Hindlimb muscle (tissue), 1 donor: Measurements from ENCODE around the gene BPIFB4. TPM values are rescaled to one million over a fixed set of nuclear protein-coding genes. Genes with fewer than 3 reads are reported as not detected.

Experiments
- DNase-seq: peaks from one replicate; pipeline ENCODE4 v3.0.0-alpha.2; 2013
- polyA plus RNA-seq: library from polyadenylated mRNA; unstranded; fragments of 120-200 nt; gene quantifications from one replicate; pipeline ENCODE4 v1.2.1, GENCODE V29; 2013; ENCODE audit not compliant: insufficient read length

Gene BPIFB4
- polyA plus RNA-seq, 1 donor: 0.23 TPM

- DNase-seq: no peak
Measured at GRCh38 chr20:33062105-33062824, 17.2 kb upstream of the BPIFB4 start.

GRCh38 chr20:33062825-33063149, 16.7 kb upstream of the BPIFB4 start:
- DNase-seq: no peak

GRCh38 chr20:33063271-33063670, 16.2 kb upstream of the BPIFB4 start:
- no peak for DNase-seq

GRCh38 chr20:33064572-33065287, 14.7 kb upstream of the BPIFB4 start:
- DNase-seq: no peak

- no peak for DNase-seq
Measured at GRCh38 chr20:33065785-33066184, 13.7 kb upstream of the BPIFB4 start.

- no peak for DNase-seq
Measured at GRCh38 chr20:33067806-33068205, 11.6 kb upstream of the BPIFB4 start.

GRCh38 chr20:33068251-33068939, 11.0 kb upstream of the BPIFB4 start:
- DNase-seq: no peak

GRCh38 chr20:33069673-33070072, 9.8 kb upstream of the BPIFB4 start:
- DNase-seq: no peak

- no peak for DNase-seq
Measured at GRCh38 chr20:33070111-33071053, 9.1 kb upstream of the BPIFB4 start.

GRCh38 chr20:33071198-33071597, 8.2 kb upstream of the BPIFB4 start:
- no peak for DNase-seq

- no peak for DNase-seq
Measured at GRCh38 chr20:33072362-33072761, 7.1 kb upstream of the BPIFB4 start.

- no peak for DNase-seq
Measured at GRCh38 chr20:33072813-33073212, 6.6 kb upstream of the BPIFB4 start.

GRCh38 chr20:33074675-33075074, 4.8 kb upstream of the BPIFB4 start:
- no peak for DNase-seq

GRCh38 chr20:33075281-33075680, 4.2 kb upstream of the BPIFB4 start:
- DNase-seq: no peak

- DNase-seq: no peak
Measured at GRCh38 chr20:33076662-33077372, 2.6 kb upstream of the BPIFB4 start.

- no peak for DNase-seq
Measured at GRCh38 chr20:33081411-33082154, 2.1 kb downstream of the BPIFB4 start.

GRCh38 chr20:33082546-33082945, 3.1 kb downstream of the BPIFB4 start:
- DNase-seq: no peak

- DNase-seq: no peak
Measured at GRCh38 chr20:33083544-33084340, 4.3 kb downstream of the BPIFB4 start.

GRCh38 chr20:33084722-33085121, 5.3 kb downstream of the BPIFB4 start:
- DNase-seq: no peak

- DNase-seq: no peak
Measured at GRCh38 chr20:33086052-33086722, 6.7 kb downstream of the BPIFB4 start.
